ENCODE measurements around the gene TRIM2. TPM values are rescaled to one million over a fixed set of nuclear protein-coding genes. Genes with fewer than 3 reads are reported as not detected.

TRIM2 gene
- total and polyA plus RNA-seq, 4 donors: 3.4 to 15.5 (median 8.9) TPM

DNA sequence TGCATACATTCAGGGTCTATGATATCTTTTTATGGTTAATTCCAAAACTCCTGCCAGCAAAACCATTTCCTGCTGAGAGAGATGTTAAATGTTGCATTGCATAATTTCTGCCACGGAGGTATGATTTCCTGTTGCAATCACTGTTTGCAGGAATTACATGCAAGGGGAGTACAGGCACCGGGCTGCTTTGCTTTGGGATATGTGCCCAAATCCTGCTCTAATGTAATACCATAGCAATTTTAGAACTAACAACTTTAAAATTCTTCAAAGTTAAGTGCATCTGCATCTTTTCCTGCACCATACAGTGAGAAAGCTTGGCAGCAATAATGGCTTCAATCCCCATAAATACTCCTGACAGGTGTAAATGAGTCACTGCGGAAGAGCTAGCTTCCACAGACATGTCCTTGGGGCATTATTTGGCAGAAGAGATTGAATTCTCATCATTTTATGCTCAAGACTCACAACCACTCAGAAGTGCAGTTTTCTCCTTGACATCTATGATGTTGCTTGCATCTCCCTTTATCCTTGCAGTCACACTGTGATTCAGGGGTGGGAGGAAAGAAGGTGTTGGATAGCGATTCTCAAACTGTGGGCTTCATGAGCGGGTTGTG is 29.6 kb downstream of the TRIM2 start:
- H3K27ac ChIP-seq (ENCODE audit: low read depth in 1 of 2, low read length in 2 of 2): peak overlapping the region in 1 of 2 donors; percentile 66

More for the DNA sequence above, 29.6 kb downstream of the TRIM2 start:
- Histone ChIP-seq H3K9ac (ENCODE audit: low read depth in 1 of 2, low read length in 2 of 2) (no peak overlapping the region), H3K36me3 (ENCODE audit: control insufficient read depth in 4 of 4, insufficient read depth in 3 of 4, low read depth in 1 of 4, low read length in 3 of 4) (no peaks in the 10 kb centered on the region), H3K4me1 (ENCODE audit: control insufficient read depth in 4 of 4, insufficient read depth in 4 of 4, low read length in 3 of 4) (peaks cover 9 to 30% (median 16%) of the 10 kb centered on the region in 4 donors), H3K27me3 (ENCODE audit: control insufficient read depth in 4 of 4, insufficient read depth in 4 of 4, low read length in 3 of 4) (no peaks in the 10 kb centered on the region), H3K9me3 (ENCODE audit: control insufficient read depth in 4 of 4, low read length in 3 of 4) (no peaks in the 10 kb centered on the region), H3K4me3 (ENCODE audit: low read depth in 1 of 3, low read length in 3 of 3) (no peak overlapping the region)
- no peak for DNase-seq (ENCODE audit: low spot score)
- TF ChIP-seq TAF1 (conservative IDR thresholded peaks at IDR 0.05): no peak
- TF ChIP-seq, protein P1, sequence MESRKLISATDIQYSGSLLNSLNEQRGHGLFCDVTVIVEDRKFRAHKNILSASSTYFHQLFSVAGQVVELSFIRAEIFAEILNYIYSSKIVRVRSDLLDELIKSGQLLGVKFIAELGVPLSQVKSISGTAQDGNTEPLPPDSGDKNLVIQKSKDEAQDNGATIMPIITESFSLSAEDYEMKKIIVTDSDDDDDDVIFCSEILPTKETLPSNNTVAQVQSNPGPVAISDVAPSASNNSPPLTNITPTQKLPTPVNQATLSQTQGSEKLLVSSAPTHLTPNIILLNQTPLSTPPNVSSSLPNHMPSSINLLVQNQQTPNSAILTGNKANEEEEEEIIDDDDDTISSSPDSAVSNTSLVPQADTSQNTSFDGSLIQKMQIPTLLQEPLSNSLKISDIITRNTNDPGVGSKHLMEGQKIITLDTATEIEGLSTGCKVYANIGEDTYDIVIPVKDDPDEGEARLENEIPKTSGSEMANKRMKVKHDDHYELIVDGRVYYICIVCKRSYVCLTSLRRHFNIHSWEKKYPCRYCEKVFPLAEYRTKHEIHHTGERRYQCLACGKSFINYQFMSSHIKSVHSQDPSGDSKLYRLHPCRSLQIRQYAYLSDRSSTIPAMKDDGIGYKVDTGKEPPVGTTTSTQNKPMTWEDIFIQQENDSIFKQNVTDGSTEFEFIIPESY (IDR thresholded peaks at IDR 0.05): peak; percentile 39
- TF ChIP-seq ATF3 (IDR thresholded peaks at IDR 0.05): peak; percentile 51
- TF ChIP-seq SP1 (IDR thresholded peaks at IDR 0.05): peak; percentile 24
- TF ChIP-seq GABPA (IDR thresholded peaks at IDR 0.05 in 1 of 2, conservative IDR thresholded peaks at IDR 0.05 in 1 of 2): peak in 1 of 2 donors; percentile 79
- TF ChIP-seq RXRA (IDR thresholded peaks at IDR 0.05): peak; percentile 48 to 68
- peak; percentile 31 to 48 for TF ChIP-seq RAD21 (IDR thresholded peaks at IDR 0.05)
- peak; percentile 54 for TF ChIP-seq YY1 (IDR thresholded peaks at IDR 0.05)
- TF ChIP-seq FOXA2 (IDR thresholded peaks at IDR 0.05): peak; percentile 10
- no peak for TF ChIP-seq FOXA1 (IDR thresholded peaks at IDR 0.05)
- no peak for TF ChIP-seq CTCF (IDR thresholded peaks at IDR 0.05; ENCODE audit: low read depth, low read length, missing input control)
- TF ChIP-seq REST (IDR thresholded peaks at IDR 0.05): no peak
- TF ChIP-seq JUND (IDR thresholded peaks at IDR 0.05): peak in 1 of 2 donors; percentile 32
- no peak for TF ChIP-seq NR2F2 (IDR thresholded peaks at IDR 0.05)
- no peak for TF ChIP-seq HNF4G (IDR thresholded peaks at IDR 0.05)
- TF ChIP-seq MAX (IDR thresholded peaks at IDR 0.05): peak; percentile 80
- TF ChIP-seq EGR1 (IDR thresholded peaks at IDR 0.05; ENCODE audit: low read depth in 2 of 2): no peak
- peak; percentile 53 to 59 for TF ChIP-seq HNF4A (conservative IDR thresholded peaks at IDR 0.05)
- WGBS: 52% methylated on average over 5 of the region's 5 CpGs

All from liver (tissue), 9 donors.